GM06990 (cell line): Measurements from ENCODE around the gene TMC1.
"Not testable (repeated sequence)": the region's sequence is repeated elsewhere in the genome, so short reads cannot be mapped to it uniquely, and the experiment has no call there.

Experiments used
- DNase-seq: peaks from one replicate; pipeline ENCODE4 v3.0.0-alpha.2; 2011; ENCODE audit not compliant: insufficient read length; ENCODE audit errors: extremely low read depth
- H3K27me3 ChIP-seq: replicated peaks from 2 replicates; pipeline ENCODE4 v1.6.0; 2011; ENCODE audit warnings: low read length; ENCODE audit not compliant: control insufficient read depth, insufficient read depth
- H3K36me3 ChIP-seq: 2 replicates; pipeline ENCODE4 v1.5.1; 2011; ENCODE audit warnings: low read length; ENCODE audit not compliant: control insufficient read depth, insufficient read depth
- H3K4me3 ChIP-seq: replicated peaks from 2 replicates; pipeline ENCODE4 v1.5.1; 2011; ENCODE audit warnings: low read depth, mild to moderate bottlenecking, control low read depth, low read length
- CTCF ChIP-seq: IDR thresholded peaks from 2 replicates; pipeline ENCODE4 v1.5.1; 2011; ENCODE audit warnings: low read length, control low read depth, mild to moderate bottlenecking, inconsistent platforms; ENCODE audit not compliant: insufficient read depth, poor library complexity, severe bottlenecking

TMC1 gene

GRCh38 chr9:72800328-72800994, 279.1 kb downstream of the TMC1 start:
- no peak for TF ChIP-seq CTCF
- Histone ChIP-seq H3K36me3 (no peaks in the 10 kb centered on the region), H3K4me3 (no peak overlapping the region), H3K27me3 (no peaks in the 10 kb centered on the region)
- DNase-seq: no peak

- no peaks in the 10 kb centered on the region for H3K27me3 ChIP-seq
- no peak for DNase-seq
Measured at GRCh38 chr9:72805238-72805637, 283.8 kb downstream of the TMC1 start.

GRCh38 chr9:72806313-72806809, 285.0 kb downstream of the TMC1 start:
- H3K27me3 ChIP-seq, H3K36me3 ChIP-seq, H3K4me3 ChIP-seq, DNase-seq: not testable (repeated sequence)

More at GRCh38 chr9:72805238-72805637, 283.8 kb downstream of the TMC1 start:
- TF ChIP-seq CTCF: no peak
- Histone ChIP-seq H3K36me3 (no peaks in the 10 kb centered on the region), H3K4me3 (no peak overlapping the region)

- no peak for DNase-seq
- TF ChIP-seq CTCF: peak; percentile 60
- Histone ChIP-seq H3K4me3 (no peak overlapping the region), H3K36me3 (no peaks in the 10 kb centered on the region), H3K27me3 (no peaks in the 10 kb centered on the region)
Measured at GRCh38 chr9:72807765-72808445, 286.5 kb downstream of the TMC1 start.

- Histone ChIP-seq H3K36me3 (no peaks in the 10 kb centered on the region), H3K4me3 (no peak overlapping the region), H3K27me3 (no peaks in the 10 kb centered on the region)
- DNase-seq: no peak
- TF ChIP-seq CTCF: no peak
Measured at GRCh38 chr9:72808446-72808768, 287.0 kb downstream of the TMC1 start.

- no peak for TF ChIP-seq CTCF
- Histone ChIP-seq H3K27me3 (no peaks in the 10 kb centered on the region), H3K4me3 (no peak overlapping the region), H3K36me3 (no peaks in the 10 kb centered on the region)
- no peak for DNase-seq
Measured at GRCh38 chr9:72809586-72809985, 288.2 kb downstream of the TMC1 start.
